ENCODE data around the gene ARNT2. TPM values are rescaled to one million over a fixed set of nuclear protein-coding genes. Genes with fewer than 3 reads are reported as not detected.

Gene ARNT2
- total RNA-seq, 1 donor = 12.7 TPM

DNA sequence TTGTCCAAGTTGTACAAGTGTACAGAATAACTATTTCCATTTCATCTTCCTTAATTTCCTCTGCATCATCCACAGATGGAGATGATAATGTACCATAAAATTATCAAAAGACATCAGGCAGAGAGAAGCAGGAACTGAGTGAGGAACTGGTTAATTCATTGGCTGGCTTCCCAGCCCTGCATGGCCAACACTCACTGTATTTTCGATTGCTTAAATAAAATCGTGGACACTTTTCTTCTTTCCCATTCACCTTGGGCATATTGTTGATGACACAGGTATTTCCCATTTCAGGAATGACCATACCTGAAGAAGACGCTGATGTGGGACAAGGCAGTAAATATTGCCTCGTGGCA lies 146.7 kb downstream of the ARNT2 start:
- H3K4me3 ChIP-seq (ENCODE audit: low read depth, low read length) = no peak overlapping the region
- DNase-seq (ENCODE audit: low read depth) = peak; percentile 82
- TF ChIP-seq, protein P1, sequence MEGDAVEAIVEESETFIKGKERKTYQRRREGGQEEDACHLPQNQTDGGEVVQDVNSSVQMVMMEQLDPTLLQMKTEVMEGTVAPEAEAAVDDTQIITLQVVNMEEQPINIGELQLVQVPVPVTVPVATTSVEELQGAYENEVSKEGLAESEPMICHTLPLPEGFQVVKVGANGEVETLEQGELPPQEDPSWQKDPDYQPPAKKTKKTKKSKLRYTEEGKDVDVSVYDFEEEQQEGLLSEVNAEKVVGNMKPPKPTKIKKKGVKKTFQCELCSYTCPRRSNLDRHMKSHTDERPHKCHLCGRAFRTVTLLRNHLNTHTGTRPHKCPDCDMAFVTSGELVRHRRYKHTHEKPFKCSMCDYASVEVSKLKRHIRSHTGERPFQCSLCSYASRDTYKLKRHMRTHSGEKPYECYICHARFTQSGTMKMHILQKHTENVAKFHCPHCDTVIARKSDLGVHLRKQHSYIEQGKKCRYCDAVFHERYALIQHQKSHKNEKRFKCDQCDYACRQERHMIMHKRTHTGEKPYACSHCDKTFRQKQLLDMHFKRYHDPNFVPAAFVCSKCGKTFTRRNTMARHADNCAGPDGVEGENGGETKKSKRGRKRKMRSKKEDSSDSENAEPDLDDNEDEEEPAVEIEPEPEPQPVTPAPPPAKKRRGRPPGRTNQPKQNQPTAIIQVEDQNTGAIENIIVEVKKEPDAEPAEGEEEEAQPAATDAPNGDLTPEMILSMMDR (IDR thresholded peaks at IDR 0.05; ENCODE audit: insufficient read depth, low read length) = no peak

DNA sequence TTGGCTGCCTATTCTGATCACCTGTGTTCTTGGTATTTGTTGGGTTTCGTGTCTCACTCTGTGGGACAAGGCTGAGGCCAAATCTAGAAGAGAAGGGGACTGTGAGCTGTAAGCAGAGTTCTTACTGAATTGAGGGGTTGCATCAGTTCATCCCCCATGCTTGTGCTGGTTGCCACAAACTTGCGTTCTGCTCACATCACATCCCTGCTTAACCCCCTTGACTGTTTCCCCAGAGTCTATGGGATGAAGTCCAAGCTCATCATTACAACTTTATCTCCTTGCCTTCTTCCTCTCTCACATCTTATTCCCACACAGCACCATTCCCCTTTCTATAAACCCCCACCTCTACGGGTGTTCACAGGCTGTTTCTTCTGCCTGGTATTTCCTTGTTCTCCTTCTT lies 147.2 kb downstream of the ARNT2 start:
- TF ChIP-seq, protein P1 (IDR thresholded peaks at IDR 0.05; ENCODE audit: insufficient read depth, low read length) = no peak
- DNase-seq (ENCODE audit: low read depth) = peak; percentile 19
- no peak overlapping the region for H3K4me3 ChIP-seq (ENCODE audit: low read depth, low read length)

DNA sequence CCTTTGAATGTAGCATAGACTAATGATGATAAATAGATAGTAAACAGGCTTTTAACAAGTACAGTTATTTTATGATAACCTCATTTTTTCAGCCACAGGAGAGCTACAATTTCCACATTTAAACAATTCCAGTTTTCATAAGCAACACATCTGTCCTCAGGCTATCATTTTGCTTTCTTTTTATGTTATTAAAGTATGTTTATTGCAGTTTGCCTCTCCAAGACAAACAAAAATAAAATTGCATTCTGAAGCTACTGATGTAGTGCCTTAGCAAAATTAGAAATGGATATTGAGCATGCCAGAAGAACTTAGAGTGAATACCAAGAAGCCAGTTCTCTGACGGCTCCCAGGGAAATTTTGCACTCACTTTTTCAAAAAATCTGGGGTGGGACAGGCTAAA lies 150.4 kb downstream of the ARNT2 start:
- no peak overlapping the region for H3K4me3 ChIP-seq (ENCODE audit: low read depth, low read length)
- TF ChIP-seq, protein P1 (IDR thresholded peaks at IDR 0.05; ENCODE audit: insufficient read depth, low read length) = no peak
- no peak for DNase-seq (ENCODE audit: low read depth)

DNA sequence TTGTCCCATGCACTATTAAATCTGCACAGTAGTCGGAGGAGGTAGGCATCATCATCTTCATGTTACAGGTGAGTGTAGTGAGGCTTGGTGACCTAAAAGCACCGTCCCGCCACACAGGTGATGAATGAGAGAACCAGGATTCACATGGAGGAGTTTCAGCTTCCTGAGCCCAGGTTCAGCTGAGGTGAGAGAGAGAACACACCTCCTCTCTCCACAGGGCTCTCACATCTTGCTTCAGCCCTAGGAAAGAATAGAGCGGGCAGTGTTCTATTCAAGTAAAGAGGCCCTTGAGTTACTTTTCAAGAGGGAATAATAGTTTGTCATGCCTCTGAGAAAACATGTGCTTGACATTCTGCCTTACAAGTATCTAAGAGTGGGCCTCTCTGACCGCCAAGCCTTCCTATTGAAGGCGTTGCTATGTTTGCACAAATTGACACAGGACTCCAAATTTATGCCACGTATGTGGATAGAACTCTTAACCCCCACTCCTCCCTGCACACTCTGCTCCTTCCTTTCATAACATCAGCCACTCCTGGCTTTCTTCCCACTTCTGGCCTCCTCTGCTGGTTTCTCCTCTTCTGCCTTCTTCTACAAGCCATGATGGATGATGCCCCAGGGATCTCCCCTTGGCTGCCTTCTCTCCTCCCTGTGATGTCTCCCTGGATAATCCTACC lies 152.6 kb downstream of the ARNT2 start:
- TF ChIP-seq, protein P1 (IDR thresholded peaks at IDR 0.05; ENCODE audit: insufficient read depth, low read length) = no peak
- peak; percentile 83 for DNase-seq (ENCODE audit: low read depth)
- no peak overlapping the region for H3K4me3 ChIP-seq (ENCODE audit: low read depth, low read length)

DNA sequence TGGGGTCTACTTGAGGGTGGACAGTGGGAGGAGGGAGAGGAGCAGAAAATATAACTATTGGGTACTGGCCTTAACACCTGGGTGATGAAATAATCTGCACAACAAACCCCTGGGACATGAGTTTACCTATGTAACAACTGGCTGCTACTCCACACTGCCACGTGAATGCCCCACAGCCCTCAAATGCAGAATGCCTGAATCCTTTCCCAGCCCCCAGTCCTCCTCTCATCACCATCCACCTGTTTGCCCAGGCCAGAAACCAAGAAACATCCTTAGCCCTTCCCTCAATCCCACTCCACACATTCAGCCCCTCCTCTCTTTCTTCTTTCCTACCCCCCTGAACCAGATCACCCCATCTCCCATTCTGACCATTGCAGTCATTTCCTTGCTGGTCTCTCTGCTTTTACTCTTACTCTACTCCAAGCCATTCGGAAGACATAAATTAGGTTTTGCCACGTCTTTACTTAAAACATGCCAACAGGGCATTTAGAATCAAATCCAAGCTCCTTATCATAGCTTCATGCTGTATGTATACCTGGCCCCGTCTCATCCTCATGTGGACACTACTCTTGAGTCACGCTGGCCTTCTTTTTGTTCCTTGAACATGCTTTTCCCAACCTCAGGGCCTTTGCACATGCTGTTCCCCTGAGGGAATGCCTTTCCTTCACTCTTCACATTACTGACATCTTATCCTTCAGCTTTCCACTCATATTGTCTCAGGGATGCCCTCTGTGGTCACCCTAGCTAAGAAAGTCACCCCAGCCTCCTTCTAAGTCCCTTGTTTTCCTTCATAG lies 153.5 kb downstream of the ARNT2 start:
- DNase-seq (ENCODE audit: low read depth) = no peak
- TF ChIP-seq, protein P1 (IDR thresholded peaks at IDR 0.05; ENCODE audit: insufficient read depth, low read length) = no peak
- H3K4me3 ChIP-seq (ENCODE audit: low read depth, low read length) = no peak overlapping the region

DNA sequence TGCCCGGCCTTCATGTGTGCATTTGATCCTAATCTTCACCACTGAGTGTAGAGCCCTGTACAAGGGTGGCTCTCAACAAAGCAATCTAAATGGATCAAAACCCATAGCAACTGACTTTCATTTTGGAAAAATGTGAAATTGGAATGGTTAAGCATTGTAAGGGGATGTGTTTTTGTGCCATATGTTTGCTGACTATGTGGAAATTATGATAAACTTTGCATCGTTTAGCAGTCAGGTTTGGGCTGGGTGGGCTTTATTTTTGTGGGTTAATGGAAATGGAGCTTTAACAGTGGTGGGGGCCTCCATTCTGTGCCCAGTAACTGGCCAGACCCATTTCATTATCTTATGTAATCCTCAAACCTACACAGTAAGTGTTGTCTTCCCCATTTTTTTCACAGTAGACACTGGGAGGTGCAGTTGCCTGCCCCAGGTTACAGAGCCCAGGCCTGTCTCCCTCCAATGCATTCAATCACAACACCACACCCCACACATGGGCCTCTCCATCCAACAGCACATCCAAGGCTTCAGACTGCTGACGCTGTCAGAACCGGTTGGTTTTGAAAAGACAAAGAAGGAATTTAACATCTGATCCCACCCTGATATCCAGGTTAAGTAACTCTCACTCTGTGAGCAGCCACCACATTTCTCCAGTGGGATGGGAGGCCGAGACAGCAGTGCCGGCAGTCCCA lies 154.6 kb downstream of the ARNT2 start:
- no peak overlapping the region for H3K4me3 ChIP-seq (ENCODE audit: low read depth, low read length)
- TF ChIP-seq, protein P1 (IDR thresholded peaks at IDR 0.05; ENCODE audit: insufficient read depth, low read length) = no peak
- no peak for DNase-seq (ENCODE audit: low read depth)
